GM13977 (cell line): ENCODE measurements around the gene LRRC4C.

Source experiments
- DNase-seq: peaks from one replicate; pipeline ENCODE4 v3.0.0; 2012; ENCODE audit warnings: low spot score
- CTCF ChIP-seq: IDR thresholded peaks from 2 replicates; pipeline ENCODE4 v1.5.1; 2012; ENCODE audit warnings: mild to moderate bottlenecking, control low read depth; ENCODE audit not compliant: insufficient read depth; ENCODE audit errors: extremely low read depth, missing control alignments
- in situ Hi-C: fragments of 300-500 bp; cut with MboI; formaldehyde crosslinking; loops from one replicate; pipeline ENCODE4 v1.12.0; 2022; ENCODE audit warnings: low sequenced_read_pairs, low pct_unique_long_range_greater_than_20kb, mixed read lengths, inconsistent platforms; ENCODE audit not compliant: unreplicated experiment

The LRRC4C gene

GRCh38 chr11:40321537-40321936 is 1137.9 kb downstream of the LRRC4C start:
- no peak for TF ChIP-seq CTCF
- no peak for DNase-seq
- in situ Hi-C loops: loop anchor here (25.0 kb wide), 1 partner anchor 866 kb away; no protein-coding TSS in a partner anchor

- TF ChIP-seq CTCF: no peak
- no peak for DNase-seq
- in situ Hi-C loops: loop anchor here (25.0 kb wide), 1 partner anchor 871 kb away; no protein-coding TSS in a partner anchor
Observed at GRCh38 chr11:40316171-40316570, 1143.3 kb downstream of the LRRC4C start.

GRCh38 chr11:40315122-40315521 is 1144.3 kb downstream of the LRRC4C start:
- in situ Hi-C loops: loop anchor here (25.0 kb wide), 1 partner anchor 872 kb away; no protein-coding TSS in a partner anchor
- TF ChIP-seq CTCF: no peak
- DNase-seq: no peak

GRCh38 chr11:40314327-40314726 is 1145.1 kb downstream of the LRRC4C start:
- in situ Hi-C loops: loop anchor here (25.0 kb wide), 1 partner anchor 873 kb away; no protein-coding TSS in a partner anchor
- TF ChIP-seq CTCF: no peak
- no peak for DNase-seq

- peak; percentile 55 for TF ChIP-seq CTCF
- in situ Hi-C loops: loop anchor here (25.0 kb wide), 1 partner anchor 880 kb away; no protein-coding TSS in a partner anchor
- peak; percentile 47 for DNase-seq
Observed at GRCh38 chr11:40306938-40307548, 1152.4 kb downstream of the LRRC4C start.

GRCh38 chr11:40302669-40303068 is 1156.8 kb downstream of the LRRC4C start:
- no peak for DNase-seq
- in situ Hi-C loops: loop anchor here (25.0 kb wide), 1 partner anchor 885 kb away; no protein-coding TSS in a partner anchor
- TF ChIP-seq CTCF: no peak
